K562 (cell line): ENCODE measurements around the gene JAKMIP1. TPM values are rescaled to one million over a fixed set of nuclear protein-coding genes. Genes with fewer than 3 reads are reported as not detected.
A peak's percentile ranks its signal among the peaks of the same experiment; 100 is the strongest.

Experiments
- ARHGAP35 ChIP-seq: fragments of 450-650 bp; IDR thresholded peaks from 2 replicates; pipeline ENCODE4 v1.6.1; 2018; ENCODE audit not compliant: partially characterized antibody
- CBX5 ChIP-seq: IDR thresholded peaks from 2 replicates; pipeline ENCODE4 v1.6.1; 2014; ENCODE audit warnings: low read depth, borderline replicate concordance
- CREM ChIP-seq: IDR thresholded peaks from 2 replicates; pipeline ENCODE4 v1.6.1; 2014; ENCODE audit warnings: antibody characterized with exemption, low read depth
- CTBP1 ChIP-seq: fragments of 450-650 bp; IDR thresholded peaks from 2 replicates; pipeline ENCODE4 v1.6.1; 2016; ENCODE audit warnings: borderline replicate concordance
- ESRRA ChIP-seq: fragments of 450-650 bp; IDR thresholded peaks from 2 replicates; pipeline ENCODE4 v1.6.1; 2014; ENCODE audit warnings: low read depth, mild to moderate bottlenecking, moderate library complexity, borderline replicate concordance
- HNRNPH1 ChIP-seq: fragments of 200-400 bp; formaldehyde crosslinking; optimal IDR thresholded peaks from 2 replicates; pipeline ENCODE3; 2017; ENCODE audit warnings: low read depth, mild to moderate bottlenecking, low read length, moderate library complexity
- JUND ChIP-seq, 2 experiments: IDR thresholded peaks; 2 replicates in 1 of 2; 3 replicates in 1 of 2; pipeline ENCODE4 v1.6.1; 2011; ENCODE audit warnings: borderline replicate concordance in 2 of 2, low read depth in 2 of 2, low read length in 2 of 2, improper control_type of control experiment in 1 of 2, missing biosample characterization in 1 of 2, missing genetic modification characterization in 1 of 2, missing genetic modification reagents in 1 of 2
- NCOA1 ChIP-seq: fragments of 450-650 bp; IDR thresholded peaks from 2 replicates; pipeline ENCODE4 v1.6.1; 2016; ENCODE audit warnings: low read depth
- RCOR1 ChIP-seq, 2 experiments: IDR thresholded peaks; 2 replicates each; pipeline ENCODE4 v1.6.1; 2012; ENCODE audit warnings: low read depth in 2 of 2, low read length in 2 of 2, borderline replicate concordance in 1 of 2, improper control_type of control experiment in 1 of 2
- SMARCA5 ChIP-seq: fragments of 450-650 bp; IDR thresholded peaks from 2 replicates; pipeline ENCODE4 v1.6.1; 2016
- TBL1XR1 ChIP-seq, 2 experiments: IDR thresholded peaks; 2 replicates each; pipeline ENCODE4 v1.6.1; 2012; ENCODE audit warnings: improper control_type of control experiment in 2 of 2, low read length in 2 of 2, mild to moderate bottlenecking in 1 of 2
- ZNF143 ChIP-seq: sonication (generic); formaldehyde crosslinking; IDR thresholded peaks from 2 replicates; pipeline ENCODE4 v1.9.0; 2022; ENCODE audit warnings: mild to moderate bottlenecking, missing genetic modification reagents
- polyA plus RNA-seq, 8 experiments: library from polyadenylated mRNA; depleted of rRNA in 4 of 8; stranded (reverse) in 5 of 8; unstranded in 3 of 8; fragments of >200 nt; fragmentation: Nextera tagmentation in 2 of 8; fragmentation: Illumina TruSeq in 1 of 8; extraction: Ambion mirVana in 2 of 8; extraction: Trizol in 1 of 8; gene quantifications; 2 replicates each; pipeline versions ENCODE4 v1.2.1 to v1.2.3, GENCODE V29; 2011 to 2014; ENCODE audit warnings: inconsistent platforms in 1 of 8, missing spikeins in 1 of 8
- total RNA-seq, 7 experiments: library from RNA; depleted of rRNA in 6 of 7; stranded (reverse); fragments of >200 nt in 6 of 7; fragmentation: Illumina TruSeq in 2 of 7; extraction: Trizol in 2 of 7; gene quantifications; 2 replicates each; pipeline versions ENCODE4 v1.2.1 to v1.2.3, GENCODE V29; 2011 to 2021; ENCODE audit warnings: low replicate concordance in 1 of 7
- TF ChIP-seq, protein P1 (sequence below), 2 experiments: IDR thresholded peaks; 2 replicates each; pipeline ENCODE4 v1.6.1; 2011; ENCODE audit warnings: borderline replicate concordance in 1 of 2, control low read depth in 1 of 2, low read depth in 1 of 2, low read length in 1 of 2, mild to moderate bottlenecking in 1 of 2, mixed read lengths in 1 of 2, moderate library complexity in 1 of 2; ENCODE audit not compliant: insufficient read depth in 1 of 2, insufficient read length in 1 of 2, poor library complexity in 1 of 2, severe bottlenecking in 1 of 2; ENCODE audit errors: extremely low read depth in 1 of 2
- TF ChIP-seq, protein P2 (sequence below): fragments of 450-650 bp; IDR thresholded peaks from 2 replicates; pipeline ENCODE4 v1.6.1; 2016; ENCODE audit warnings: mild to moderate bottlenecking, moderate library complexity

The JAKMIP1 gene
- total and polyA plus RNA-seq, 9 of the 15 experiments (the other 6 are each of a cell fraction or from before 2014, with no cell fraction given) = not detected

GRCh38 chr4:6052679-6053078 lies 147.7 kb downstream of the JAKMIP1 start (continued):
- TF ChIP-seq RCOR1 (IDR thresholded peaks at IDR 0.05; ENCODE audit: borderline replicate concordance in 1 of 2, low read depth in 2 of 2, low read length in 2 of 2) (no peak), CBX5 (no peak), ARHGAP35 (no peak), TBL1XR1 (IDR thresholded peaks at IDR 0.05; ENCODE audit: low read length in 2 of 2) (peak in 1 of 2 experiments; percentile 20; a peak in 1 of 4 replicates), CREM (peak; percentile 46), JUND (IDR thresholded peaks at IDR 0.05; ENCODE audit: borderline replicate concordance, low read depth, low read length) (peak; percentile 60; the same call in 1 of the 2 replicates), JUND (tag; IDR thresholded peaks at IDR 0.05; ENCODE audit: borderline replicate concordance, low read depth, low read length) (peak; percentile 86), HNRNPH1 (no peak), ESRRA (no peak), CTBP1 (no peak), ZNF143 (CRISPR knock-in tag) (no peak), SMARCA5 (no peak), NCOA1 (no peak)
- TF ChIP-seq, protein P1, sequence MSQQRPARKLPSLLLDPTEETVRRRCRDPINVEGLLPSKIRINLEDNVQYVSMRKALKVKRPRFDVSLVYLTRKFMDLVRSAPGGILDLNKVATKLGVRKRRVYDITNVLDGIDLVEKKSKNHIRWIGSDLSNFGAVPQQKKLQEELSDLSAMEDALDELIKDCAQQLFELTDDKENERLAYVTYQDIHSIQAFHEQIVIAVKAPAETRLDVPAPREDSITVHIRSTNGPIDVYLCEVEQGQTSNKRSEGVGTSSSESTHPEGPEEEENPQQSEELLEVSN (IDR thresholded peaks at IDR 0.05; ENCODE audit: borderline replicate concordance in 1 of 2, extremely low read depth in 1 of 2, insufficient read depth in 1 of 2, insufficient read length in 1 of 2, low read depth in 1 of 2, low read length in 1 of 2, poor library complexity in 1 of 2, severe bottlenecking in 1 of 2) = peak in 1 of 2 experiments; percentile 19
- TF ChIP-seq, protein P2, sequence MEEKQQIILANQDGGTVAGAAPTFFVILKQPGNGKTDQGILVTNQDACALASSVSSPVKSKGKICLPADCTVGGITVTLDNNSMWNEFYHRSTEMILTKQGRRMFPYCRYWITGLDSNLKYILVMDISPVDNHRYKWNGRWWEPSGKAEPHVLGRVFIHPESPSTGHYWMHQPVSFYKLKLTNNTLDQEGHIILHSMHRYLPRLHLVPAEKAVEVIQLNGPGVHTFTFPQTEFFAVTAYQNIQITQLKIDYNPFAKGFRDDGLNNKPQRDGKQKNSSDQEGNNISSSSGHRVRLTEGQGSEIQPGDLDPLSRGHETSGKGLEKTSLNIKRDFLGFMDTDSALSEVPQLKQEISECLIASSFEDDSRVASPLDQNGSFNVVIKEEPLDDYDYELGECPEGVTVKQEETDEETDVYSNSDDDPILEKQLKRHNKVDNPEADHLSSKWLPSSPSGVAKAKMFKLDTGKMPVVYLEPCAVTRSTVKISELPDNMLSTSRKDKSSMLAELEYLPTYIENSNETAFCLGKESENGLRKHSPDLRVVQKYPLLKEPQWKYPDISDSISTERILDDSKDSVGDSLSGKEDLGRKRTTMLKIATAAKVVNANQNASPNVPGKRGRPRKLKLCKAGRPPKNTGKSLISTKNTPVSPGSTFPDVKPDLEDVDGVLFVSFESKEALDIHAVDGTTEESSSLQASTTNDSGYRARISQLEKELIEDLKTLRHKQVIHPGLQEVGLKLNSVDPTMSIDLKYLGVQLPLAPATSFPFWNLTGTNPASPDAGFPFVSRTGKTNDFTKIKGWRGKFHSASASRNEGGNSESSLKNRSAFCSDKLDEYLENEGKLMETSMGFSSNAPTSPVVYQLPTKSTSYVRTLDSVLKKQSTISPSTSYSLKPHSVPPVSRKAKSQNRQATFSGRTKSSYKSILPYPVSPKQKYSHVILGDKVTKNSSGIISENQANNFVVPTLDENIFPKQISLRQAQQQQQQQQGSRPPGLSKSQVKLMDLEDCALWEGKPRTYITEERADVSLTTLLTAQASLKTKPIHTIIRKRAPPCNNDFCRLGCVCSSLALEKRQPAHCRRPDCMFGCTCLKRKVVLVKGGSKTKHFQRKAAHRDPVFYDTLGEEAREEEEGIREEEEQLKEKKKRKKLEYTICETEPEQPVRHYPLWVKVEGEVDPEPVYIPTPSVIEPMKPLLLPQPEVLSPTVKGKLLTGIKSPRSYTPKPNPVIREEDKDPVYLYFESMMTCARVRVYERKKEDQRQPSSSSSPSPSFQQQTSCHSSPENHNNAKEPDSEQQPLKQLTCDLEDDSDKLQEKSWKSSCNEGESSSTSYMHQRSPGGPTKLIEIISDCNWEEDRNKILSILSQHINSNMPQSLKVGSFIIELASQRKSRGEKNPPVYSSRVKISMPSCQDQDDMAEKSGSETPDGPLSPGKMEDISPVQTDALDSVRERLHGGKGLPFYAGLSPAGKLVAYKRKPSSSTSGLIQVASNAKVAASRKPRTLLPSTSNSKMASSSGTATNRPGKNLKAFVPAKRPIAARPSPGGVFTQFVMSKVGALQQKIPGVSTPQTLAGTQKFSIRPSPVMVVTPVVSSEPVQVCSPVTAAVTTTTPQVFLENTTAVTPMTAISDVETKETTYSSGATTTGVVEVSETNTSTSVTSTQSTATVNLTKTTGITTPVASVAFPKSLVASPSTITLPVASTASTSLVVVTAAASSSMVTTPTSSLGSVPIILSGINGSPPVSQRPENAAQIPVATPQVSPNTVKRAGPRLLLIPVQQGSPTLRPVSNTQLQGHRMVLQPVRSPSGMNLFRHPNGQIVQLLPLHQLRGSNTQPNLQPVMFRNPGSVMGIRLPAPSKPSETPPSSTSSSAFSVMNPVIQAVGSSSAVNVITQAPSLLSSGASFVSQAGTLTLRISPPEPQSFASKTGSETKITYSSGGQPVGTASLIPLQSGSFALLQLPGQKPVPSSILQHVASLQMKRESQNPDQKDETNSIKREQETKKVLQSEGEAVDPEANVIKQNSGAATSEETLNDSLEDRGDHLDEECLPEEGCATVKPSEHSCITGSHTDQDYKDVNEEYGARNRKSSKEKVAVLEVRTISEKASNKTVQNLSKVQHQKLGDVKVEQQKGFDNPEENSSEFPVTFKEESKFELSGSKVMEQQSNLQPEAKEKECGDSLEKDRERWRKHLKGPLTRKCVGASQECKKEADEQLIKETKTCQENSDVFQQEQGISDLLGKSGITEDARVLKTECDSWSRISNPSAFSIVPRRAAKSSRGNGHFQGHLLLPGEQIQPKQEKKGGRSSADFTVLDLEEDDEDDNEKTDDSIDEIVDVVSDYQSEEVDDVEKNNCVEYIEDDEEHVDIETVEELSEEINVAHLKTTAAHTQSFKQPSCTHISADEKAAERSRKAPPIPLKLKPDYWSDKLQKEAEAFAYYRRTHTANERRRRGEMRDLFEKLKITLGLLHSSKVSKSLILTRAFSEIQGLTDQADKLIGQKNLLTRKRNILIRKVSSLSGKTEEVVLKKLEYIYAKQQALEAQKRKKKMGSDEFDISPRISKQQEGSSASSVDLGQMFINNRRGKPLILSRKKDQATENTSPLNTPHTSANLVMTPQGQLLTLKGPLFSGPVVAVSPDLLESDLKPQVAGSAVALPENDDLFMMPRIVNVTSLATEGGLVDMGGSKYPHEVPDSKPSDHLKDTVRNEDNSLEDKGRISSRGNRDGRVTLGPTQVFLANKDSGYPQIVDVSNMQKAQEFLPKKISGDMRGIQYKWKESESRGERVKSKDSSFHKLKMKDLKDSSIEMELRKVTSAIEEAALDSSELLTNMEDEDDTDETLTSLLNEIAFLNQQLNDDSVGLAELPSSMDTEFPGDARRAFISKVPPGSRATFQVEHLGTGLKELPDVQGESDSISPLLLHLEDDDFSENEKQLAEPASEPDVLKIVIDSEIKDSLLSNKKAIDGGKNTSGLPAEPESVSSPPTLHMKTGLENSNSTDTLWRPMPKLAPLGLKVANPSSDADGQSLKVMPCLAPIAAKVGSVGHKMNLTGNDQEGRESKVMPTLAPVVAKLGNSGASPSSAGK = peak; percentile 49
